Cardiac muscle cell (in vitro differentiated cells and primary cell): Measurements from ENCODE around the gene PRKCD. TPM values are rescaled to one million over a fixed set of nuclear protein-coding genes. Genes with fewer than 3 reads are reported as not detected.

Source experiments
- DNase-seq, 2 donors: peaks; one replicate each; pipeline versions ENCODE4 v3.0.0 to v3.0.0-alpha.2; 2010 to 2017; ENCODE audit warnings: low read depth in 1 of 2, low spot score in 1 of 2
- H3K27ac ChIP-seq: fragments of 200-600 bp; sonication (generic); 2 replicates; pipeline ENCODE4 v1.5.1; 2016
- H3K27me3 ChIP-seq: fragments of 200-600 bp; sonication (generic); 2 replicates; pipeline ENCODE4 v1.6.0; 2016; ENCODE audit warnings: control low read depth
- H3K36me3 ChIP-seq: fragments of 200-600 bp; sonication (generic); 2 replicates; pipeline ENCODE4 v1.5.1; 2016; ENCODE audit warnings: control low read depth
- H3K4me1 ChIP-seq: fragments of 200-600 bp; sonication (generic); 2 replicates; pipeline ENCODE4 v1.8.1; 2017; ENCODE audit warnings: low read depth, mild to moderate bottlenecking, mixed run types
- H3K4me3 ChIP-seq: fragments of 200-600 bp; sonication (generic); 2 replicates; pipeline ENCODE4 v1.5.1; 2016; ENCODE audit warnings: mild to moderate bottlenecking
- H3K9me3 ChIP-seq: fragments of 200-600 bp; sonication (generic); 2 replicates; pipeline ENCODE4 v1.5.1; 2017; ENCODE audit warnings: low read depth, mild to moderate bottlenecking, control low read depth
- polyA plus RNA-seq: library from polyadenylated mRNA; unstranded; fragments of >200 nt; fragmentation: Nextera tagmentation; extraction: Ambion mirVana; gene quantifications from 2 replicates; pipeline ENCODE4 v1.2.1, GENCODE V29; 2016
- total RNA-seq: library from RNA; depleted of rRNA; stranded (reverse); fragments of >200 nt; gene quantifications from 2 replicates; pipeline ENCODE4 v1.2.3, GENCODE V29; 2016
- TF ChIP-seq, protein P1 (sequence below): IDR thresholded peaks from 2 replicates; pipeline ENCODE4 v1.5.1; 2012; ENCODE audit warnings: low read depth, mild to moderate bottlenecking, low read length

Gene PRKCD
- total and polyA plus RNA-seq, 2 experiments from 2014 or later = 1.3 to 3.9 TPM

DNA sequence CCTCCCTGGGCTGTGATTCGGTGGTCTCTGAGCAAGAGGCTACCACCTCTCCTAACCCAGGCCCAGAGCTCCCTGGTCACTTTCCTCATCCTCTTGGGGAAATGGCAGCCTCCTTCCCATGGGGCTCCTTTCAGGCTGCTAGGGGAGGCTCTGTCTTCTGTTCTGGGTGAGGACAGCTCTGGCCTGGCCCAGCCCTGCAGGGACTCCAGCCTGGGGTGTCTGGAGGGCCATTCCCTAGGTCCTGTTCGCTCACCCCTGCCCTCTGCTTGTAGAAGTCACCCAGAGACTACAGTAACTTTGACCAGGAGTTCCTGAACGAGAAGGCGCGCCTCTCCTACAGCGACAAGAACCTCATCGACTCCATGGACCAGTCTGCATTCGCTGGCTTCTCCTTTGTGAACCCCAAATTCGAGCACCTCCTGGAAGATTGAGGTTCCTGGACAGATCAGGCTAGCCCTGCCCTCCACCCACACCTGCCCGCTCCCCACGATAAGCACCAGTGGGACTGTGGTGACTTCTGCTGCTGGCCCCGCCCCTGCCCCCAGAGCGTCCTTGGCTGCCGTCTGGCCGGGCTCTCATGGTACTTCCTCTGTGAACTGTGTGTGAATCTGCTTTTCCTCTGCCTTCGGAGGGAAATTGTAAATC is 30.9 kb downstream of the PRKCD start:
- Histone ChIP-seq H3K4me3 (no peak overlapping the region), H3K4me1 (no peaks in the 10 kb centered on the region), H3K9me3 (no peaks in the 10 kb centered on the region), H3K27ac (no peak overlapping the region), H3K27me3 (peaks cover 19% of the 10 kb centered on the region), H3K36me3 (no peaks in the 10 kb centered on the region)
- DNase-seq = no peak
- TF ChIP-seq, protein P1, sequence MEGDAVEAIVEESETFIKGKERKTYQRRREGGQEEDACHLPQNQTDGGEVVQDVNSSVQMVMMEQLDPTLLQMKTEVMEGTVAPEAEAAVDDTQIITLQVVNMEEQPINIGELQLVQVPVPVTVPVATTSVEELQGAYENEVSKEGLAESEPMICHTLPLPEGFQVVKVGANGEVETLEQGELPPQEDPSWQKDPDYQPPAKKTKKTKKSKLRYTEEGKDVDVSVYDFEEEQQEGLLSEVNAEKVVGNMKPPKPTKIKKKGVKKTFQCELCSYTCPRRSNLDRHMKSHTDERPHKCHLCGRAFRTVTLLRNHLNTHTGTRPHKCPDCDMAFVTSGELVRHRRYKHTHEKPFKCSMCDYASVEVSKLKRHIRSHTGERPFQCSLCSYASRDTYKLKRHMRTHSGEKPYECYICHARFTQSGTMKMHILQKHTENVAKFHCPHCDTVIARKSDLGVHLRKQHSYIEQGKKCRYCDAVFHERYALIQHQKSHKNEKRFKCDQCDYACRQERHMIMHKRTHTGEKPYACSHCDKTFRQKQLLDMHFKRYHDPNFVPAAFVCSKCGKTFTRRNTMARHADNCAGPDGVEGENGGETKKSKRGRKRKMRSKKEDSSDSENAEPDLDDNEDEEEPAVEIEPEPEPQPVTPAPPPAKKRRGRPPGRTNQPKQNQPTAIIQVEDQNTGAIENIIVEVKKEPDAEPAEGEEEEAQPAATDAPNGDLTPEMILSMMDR = no peak

DNA sequence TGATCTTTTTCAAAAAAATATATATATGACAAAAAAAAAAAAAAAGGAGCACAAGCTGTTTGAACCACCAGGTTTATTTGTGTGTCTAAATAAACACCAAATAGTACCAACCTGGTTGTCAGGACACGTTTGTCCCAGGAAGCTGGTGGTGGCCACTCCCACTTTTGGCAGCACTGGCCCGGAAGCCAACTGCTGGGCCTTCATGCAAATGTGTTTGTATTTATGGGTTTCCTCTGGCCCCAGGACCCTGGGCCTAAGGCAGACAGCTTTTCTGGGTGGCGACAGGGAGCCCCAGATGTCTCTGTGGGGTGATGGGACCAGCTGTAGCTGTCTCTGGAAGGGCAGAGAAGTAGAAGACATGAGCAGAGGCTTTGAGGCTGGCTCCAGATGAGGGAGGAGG is 31.6 kb downstream of the PRKCD start:
- Histone ChIP-seq H3K9me3 (no peaks in the 10 kb centered on the region), H3K27ac (no peak overlapping the region), H3K4me1 (no peaks in the 10 kb centered on the region), H3K36me3 (no peaks in the 10 kb centered on the region), H3K4me3 (no peak overlapping the region), H3K27me3 (peaks cover 19% of the 10 kb centered on the region)
- no peak for DNase-seq
- TF ChIP-seq, protein P1 = no peak

DNA sequence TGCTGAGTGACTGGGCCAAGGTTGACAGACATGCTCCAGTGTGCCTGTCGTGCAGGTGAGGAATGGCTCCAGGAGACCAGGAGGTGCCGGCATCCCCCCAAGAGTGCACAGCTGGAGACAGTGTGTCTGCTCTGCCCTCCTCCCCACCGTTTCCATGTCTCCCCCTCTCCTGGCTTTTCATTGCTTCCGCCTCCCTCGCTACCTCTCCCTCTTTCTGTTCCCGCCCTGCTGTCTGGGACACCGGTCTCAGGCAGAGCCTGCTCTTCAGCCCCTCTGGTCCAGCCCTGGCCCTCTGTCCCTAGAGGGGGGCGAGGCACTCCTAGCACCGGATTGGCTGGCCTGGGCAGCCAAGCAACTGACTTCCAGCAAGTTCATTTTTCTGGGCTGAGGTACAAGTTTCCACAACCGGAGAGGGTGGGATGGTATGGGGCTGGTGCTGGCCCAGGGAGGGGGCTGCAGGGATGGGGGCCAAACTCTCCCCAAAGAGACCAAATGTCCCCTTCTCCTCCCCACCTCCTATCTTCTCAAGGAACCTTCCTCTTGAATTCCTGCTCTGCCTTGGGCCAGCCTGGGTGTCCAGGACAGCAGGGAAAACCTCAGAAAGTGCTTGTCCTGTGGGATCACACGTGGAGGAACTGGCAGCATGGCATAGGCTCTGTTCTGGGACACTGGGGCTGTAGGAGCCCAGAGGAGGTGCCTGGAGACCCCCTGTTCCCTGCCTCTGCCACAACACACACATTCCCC is 32.6 kb downstream of the PRKCD start:
- Histone ChIP-seq H3K36me3 (no peaks in the 10 kb centered on the region), H3K27ac (no peak overlapping the region)

DNA sequence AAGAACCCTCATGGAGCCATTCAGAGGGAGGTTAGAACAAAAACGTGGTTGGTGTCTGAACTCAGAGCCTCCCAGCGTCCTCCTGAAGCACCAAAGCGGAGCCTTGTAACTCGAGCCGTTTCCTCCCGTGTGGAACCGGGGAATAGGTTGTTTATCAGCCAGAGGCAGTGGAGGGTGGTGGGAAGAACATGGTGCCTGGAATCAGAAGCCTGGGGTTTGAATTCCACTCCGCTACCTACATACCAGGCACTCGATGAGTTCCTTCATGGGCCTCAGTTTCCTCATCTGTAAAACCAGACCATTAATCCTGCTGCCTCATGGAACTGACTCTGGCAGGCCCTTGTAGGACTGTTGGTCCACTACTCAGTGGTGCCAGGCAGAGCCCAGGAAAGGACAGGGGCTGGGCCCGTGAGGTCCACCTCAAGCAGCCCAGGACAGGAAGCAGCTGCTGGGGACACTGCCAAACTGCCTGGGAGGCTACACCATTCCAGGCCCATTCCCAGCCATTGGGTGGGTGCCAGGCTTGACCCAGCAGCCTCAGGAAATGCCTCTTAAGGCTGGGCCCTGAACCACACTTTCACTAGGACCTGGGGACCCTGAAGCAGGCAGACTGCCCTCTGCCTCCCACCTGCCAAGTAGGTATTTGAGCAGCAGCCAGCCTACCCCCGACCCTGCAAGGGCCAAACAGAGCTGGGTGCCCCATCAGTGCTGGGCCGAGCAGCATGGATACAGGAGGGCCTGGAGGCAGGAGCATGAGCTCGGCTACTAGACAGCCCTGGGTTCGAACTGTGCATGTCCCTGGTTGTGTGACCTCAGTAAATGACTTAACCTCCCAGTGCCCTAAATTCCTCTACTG is 33.4 kb downstream of the PRKCD start:
- DNase-seq = peak; percentile 56 to 78
- H3K9me3 ChIP-seq = no peaks in the 10 kb centered on the region
- no peaks in the 10 kb centered on the region for H3K4me1 ChIP-seq
- H3K27ac ChIP-seq = no peak overlapping the region
- no peaks in the 10 kb centered on the region for H3K36me3 ChIP-seq
- no peak overlapping the region for H3K4me3 ChIP-seq
- TF ChIP-seq, protein P1 = no peak
- H3K27me3 ChIP-seq = peaks cover 19% of the 10 kb centered on the region

More for the DNA sequence above, 32.6 kb downstream of the PRKCD start:
- DNase-seq = peak in 1 of 2 donors; percentile 19
- Histone ChIP-seq H3K9me3 (no peaks in the 10 kb centered on the region), H3K4me3 (no peak overlapping the region), H3K4me1 (no peaks in the 10 kb centered on the region), H3K27me3 (peaks cover 19% of the 10 kb centered on the region)
- TF ChIP-seq, protein P1 = no peak

DNA sequence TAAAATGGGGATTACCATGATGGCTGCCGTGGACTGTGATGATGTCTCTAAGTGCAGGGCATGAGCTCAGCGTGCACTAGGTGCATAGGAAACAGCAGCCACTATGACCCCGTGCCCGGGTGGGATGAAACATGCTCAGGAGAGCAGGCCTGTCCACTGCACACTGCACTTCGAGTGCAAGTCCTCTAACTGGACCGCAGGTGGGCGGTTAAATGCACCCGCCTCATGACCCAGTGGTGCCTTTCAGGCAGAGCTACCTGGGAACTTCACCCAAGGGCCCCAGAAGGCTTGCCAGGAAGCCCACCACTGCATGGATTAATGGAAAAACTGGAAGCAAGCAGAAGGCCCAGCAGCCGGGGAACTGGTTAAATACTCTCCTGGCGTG is 34.0 kb downstream of the PRKCD start:
- H3K36me3 ChIP-seq = no peaks in the 10 kb centered on the region
- no peaks in the 10 kb centered on the region for H3K9me3 ChIP-seq
- TF ChIP-seq, protein P1 = no peak
- peaks cover 17% of the 10 kb centered on the region for H3K27me3 ChIP-seq
- no peak overlapping the region for H3K4me3 ChIP-seq
- DNase-seq = no peak
- no peaks in the 10 kb centered on the region for H3K4me1 ChIP-seq
- H3K27ac ChIP-seq = no peak overlapping the region
